ENCODE measurements around the gene ATG4C. TPM values are rescaled to one million over a fixed set of nuclear protein-coding genes. Genes with fewer than 3 reads are reported as not detected.
A peak's percentile ranks its signal among the peaks of the same experiment; 100 is the strongest.

The ATG4C gene
- total and polyA plus RNA-seq, 2 of the 13 experiments (the other 11 are each of a cell fraction or from before 2014, with no cell fraction given) = 4.0 to 11.2 TPM

DNA sequence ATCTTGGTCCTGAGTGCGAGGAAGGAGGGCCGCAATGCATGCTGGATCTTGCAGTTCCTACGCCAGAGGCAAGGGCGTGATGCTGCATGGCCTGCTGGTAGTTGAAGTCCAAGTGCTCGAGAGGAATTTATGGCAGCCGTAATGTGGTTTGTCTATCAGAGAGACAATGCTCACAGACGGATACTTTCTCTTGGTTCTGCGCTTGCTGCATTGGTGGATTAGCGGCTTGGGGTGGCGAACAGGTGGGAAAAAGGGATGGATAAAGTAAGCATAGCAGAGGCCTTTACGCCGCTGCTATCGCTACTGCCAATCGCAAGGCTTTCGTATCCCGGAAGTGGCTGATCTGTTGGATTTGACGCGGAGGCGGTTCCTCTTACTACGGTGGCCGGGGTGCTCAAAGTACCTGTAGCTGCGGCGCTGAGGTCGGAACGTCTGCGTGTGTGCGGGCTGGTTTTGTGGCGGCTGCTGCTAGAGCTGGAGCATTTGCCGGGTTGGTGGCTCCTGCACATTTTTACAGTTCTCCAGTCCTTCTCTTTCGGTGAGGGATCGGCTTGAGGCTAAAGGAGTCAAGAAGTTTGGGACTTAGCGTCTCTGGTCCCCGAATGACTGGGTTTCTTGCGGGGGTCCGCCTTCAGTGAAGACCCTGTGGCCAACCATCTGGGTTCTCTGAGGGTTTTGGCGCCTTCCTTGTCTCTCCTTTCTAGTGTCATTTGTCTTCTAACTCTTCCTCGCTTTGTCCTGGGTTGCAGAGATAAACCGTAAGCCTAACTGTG is at the start of gene ATG4C (continued):
- TF ChIP-seq, protein P1, sequence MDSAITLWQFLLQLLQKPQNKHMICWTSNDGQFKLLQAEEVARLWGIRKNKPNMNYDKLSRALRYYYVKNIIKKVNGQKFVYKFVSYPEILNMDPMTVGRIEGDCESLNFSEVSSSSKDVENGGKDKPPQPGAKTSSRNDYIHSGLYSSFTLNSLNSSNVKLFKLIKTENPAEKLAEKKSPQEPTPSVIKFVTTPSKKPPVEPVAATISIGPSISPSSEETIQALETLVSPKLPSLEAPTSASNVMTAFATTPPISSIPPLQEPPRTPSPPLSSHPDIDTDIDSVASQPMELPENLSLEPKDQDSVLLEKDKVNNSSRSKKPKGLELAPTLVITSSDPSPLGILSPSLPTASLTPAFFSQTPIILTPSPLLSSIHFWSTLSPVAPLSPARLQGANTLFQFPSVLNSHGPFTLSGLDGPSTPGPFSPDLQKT (CRISPR knock-in tag; IDR thresholded peaks at IDR 0.05; ENCODE audit: borderline replicate concordance) = no peak
- TF ChIP-seq MLLT10 (CRISPR knock-in tag; IDR thresholded peaks at IDR 0.05) = no peak
- TF ChIP-seq IRF2 (CRISPR knock-in tag; IDR thresholded peaks at IDR 0.05) = peak; percentile 85
- TF ChIP-seq, protein P2, sequence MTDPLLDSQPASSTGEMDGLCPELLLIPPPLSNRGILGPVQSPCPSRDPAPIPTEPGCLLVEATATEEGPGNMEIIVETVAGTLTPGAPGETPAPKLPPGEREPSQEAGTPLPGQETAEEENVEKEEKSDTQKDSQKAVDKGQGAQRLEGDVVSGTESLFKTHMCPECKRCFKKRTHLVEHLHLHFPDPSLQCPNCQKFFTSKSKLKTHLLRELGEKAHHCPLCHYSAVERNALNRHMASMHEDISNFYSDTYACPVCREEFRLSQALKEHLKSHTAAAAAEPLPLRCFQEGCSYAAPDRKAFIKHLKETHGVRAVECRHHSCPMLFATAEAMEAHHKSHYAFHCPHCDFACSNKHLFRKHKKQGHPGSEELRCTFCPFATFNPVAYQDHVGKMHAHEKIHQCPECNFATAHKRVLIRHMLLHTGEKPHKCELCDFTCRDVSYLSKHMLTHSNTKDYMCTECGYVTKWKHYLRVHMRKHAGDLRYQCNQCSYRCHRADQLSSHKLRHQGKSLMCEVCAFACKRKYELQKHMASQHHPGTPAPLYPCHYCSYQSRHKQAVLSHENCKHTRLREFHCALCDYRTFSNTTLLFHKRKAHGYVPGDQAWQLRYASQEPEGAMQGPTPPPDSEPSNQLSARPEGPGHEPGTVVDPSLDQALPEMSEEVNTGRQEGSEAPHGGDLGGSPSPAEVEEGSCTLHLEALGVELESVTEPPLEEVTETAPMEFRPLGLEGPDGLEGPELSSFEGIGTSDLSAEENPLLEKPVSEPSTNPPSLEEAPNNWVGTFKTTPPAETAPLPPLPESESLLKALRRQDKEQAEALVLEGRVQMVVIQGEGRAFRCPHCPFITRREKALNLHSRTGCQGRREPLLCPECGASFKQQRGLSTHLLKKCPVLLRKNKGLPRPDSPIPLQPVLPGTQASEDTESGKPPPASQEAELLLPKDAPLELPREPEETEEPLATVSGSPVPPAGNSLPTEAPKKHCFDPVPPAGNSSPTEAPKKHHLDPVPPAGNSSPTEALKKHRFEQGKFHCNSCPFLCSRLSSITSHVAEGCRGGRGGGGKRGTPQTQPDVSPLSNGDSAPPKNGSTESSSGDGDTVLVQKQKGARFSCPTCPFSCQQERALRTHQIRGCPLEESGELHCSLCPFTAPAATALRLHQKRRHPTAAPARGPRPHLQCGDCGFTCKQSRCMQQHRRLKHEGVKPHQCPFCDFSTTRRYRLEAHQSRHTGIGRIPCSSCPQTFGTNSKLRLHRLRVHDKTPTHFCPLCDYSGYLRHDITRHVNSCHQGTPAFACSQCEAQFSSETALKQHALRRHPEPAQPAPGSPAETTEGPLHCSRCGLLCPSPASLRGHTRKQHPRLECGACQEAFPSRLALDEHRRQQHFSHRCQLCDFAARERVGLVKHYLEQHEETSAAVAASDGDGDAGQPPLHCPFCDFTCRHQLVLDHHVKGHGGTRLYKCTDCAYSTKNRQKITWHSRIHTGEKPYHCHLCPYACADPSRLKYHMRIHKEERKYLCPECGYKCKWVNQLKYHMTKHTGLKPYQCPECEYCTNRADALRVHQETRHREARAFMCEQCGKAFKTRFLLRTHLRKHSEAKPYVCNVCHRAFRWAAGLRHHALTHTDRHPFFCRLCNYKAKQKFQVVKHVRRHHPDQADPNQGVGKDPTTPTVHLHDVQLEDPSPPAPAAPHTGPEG (CRISPR knock-in tag; IDR thresholded peaks at IDR 0.05) = peak; percentile 25; the same call in 1 of the 2 replicates
- TF ChIP-seq YEATS2 (CRISPR knock-in tag; IDR thresholded peaks at IDR 0.05; ENCODE audit: borderline replicate concordance) = peak; percentile 93; the same call in 1 of the 2 replicates
- TF ChIP-seq, protein P3, sequence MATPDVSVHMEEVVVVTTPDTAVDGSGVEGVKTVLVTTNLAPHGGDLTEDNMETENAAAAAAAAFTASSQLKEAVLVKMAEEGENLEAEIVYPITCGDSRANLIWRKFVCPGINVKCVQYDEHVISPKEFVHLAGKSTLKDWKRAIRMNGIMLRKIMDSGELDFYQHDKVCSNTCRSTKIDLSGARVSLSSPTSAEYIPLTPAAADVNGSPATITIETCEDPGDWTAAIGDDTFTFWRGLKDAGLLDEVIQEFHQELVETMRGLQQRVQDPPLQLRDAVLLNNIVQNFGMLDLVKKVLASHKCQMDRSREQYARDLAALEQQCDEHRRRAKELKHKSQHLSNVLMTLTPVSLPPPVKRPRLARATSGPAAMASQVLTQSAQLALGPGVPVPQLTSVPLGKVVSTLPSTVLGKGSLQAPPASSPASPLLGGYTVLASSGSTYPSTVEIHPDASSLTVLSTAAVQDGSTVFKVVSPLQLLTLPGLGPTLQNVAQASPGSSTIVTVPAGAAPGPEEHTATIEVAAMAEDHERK (CRISPR knock-in tag; IDR thresholded peaks at IDR 0.05; ENCODE audit: low read depth) = peak; percentile 72
- no peak for TF ChIP-seq GLI4 (CRISPR knock-in tag; IDR thresholded peaks at IDR 0.05; ENCODE audit: borderline replicate concordance)
- TF ChIP-seq TCF7 (IDR thresholded peaks at IDR 0.05; ENCODE audit: low read depth) = no peak
- no peak for TF ChIP-seq MBNL3 (CRISPR knock-in tag; conservative IDR thresholded peaks at IDR 0.05)
- peak; percentile 79 for TF ChIP-seq YY1 (IDR thresholded peaks at IDR 0.05; ENCODE audit: insufficient read depth, insufficient replicate concordance, low read depth, low read length)
- TF ChIP-seq CSRNP2 (CRISPR knock-in tag; conservative IDR thresholded peaks at IDR 0.05; ENCODE audit: low read depth) = no peak
- TF ChIP-seq TARDBP (CRISPR knock-in tag; IDR thresholded peaks at IDR 0.05) = no peak
- no peak for TF ChIP-seq ZNF558 (CRISPR knock-in tag; IDR thresholded peaks at IDR 0.05; ENCODE audit: borderline replicate concordance)
- TF ChIP-seq, protein P4, sequence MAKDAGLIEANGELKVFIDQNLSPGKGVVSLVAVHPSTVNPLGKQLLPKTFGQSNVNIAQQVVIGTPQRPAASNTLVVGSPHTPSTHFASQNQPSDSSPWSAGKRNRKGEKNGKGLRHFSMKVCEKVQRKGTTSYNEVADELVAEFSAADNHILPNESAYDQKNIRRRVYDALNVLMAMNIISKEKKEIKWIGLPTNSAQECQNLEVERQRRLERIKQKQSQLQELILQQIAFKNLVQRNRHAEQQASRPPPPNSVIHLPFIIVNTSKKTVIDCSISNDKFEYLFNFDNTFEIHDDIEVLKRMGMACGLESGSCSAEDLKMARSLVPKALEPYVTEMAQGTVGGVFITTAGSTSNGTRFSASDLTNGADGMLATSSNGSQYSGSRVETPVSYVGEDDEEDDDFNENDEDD (CRISPR knock-in tag; IDR thresholded peaks at IDR 0.05; ENCODE audit: borderline replicate concordance) = peak; percentile 10; the same call in 1 of the 2 replicates
- peak; percentile 69; the same call in 1 of the 2 replicates for TF ChIP-seq ZNF350 (CRISPR knock-in tag; IDR thresholded peaks at IDR 0.05; ENCODE audit: borderline replicate concordance, low read depth)
- TF ChIP-seq ZFP1 (CRISPR knock-in tag; IDR thresholded peaks at IDR 0.05) = peak; percentile 37; the same call in 1 of the 2 replicates
